Breast epithelium (tissue), 3 donors: ENCODE results near the gene STEAP4.

Experiments used
- CTCF ChIP-seq, 3 donors: fragments of 450-650 bp; IDR thresholded peaks; one replicate each; pipeline ENCODE4 v1.5.1; 2016 to 2017; ENCODE audit warnings: antibody characterized with exemption in 3 of 3, mild to moderate bottlenecking in 3 of 3, moderate library complexity in 3 of 3
- POLR2A ChIP-seq: fragments of 450-650 bp; IDR thresholded peaks from one replicate; pipeline ENCODE4 v1.6.1; 2016; ENCODE audit warnings: antibody characterized with exemption, mild to moderate bottlenecking, moderate library complexity

- TF ChIP-seq POLR2A (no peak), CTCF (IDR thresholded peaks at IDR 0.05) (no peak)
Measured at GRCh38 chr7:88259656-88260380, 46.9 kb downstream of the STEAP4 start.
